Neural progenitor cell (in vitro differentiated cells): ENCODE results near the gene TCF7L1. TPM values are rescaled to one million over a fixed set of nuclear protein-coding genes. Genes with fewer than 3 reads are reported as not detected.
A peak's percentile ranks its signal among the peaks of the same experiment; 100 is the strongest.

Source experiments
- DNase-seq: peaks from one replicate; pipeline ENCODE4 v3.0.0-alpha.2; 2016; ENCODE audit warnings: low spot score
- H2AFZ ChIP-seq: fragments of 200-600 bp; sonication (generic); replicated peaks from 2 replicates; pipeline ENCODE4 v1.6.1; 2016; ENCODE audit warnings: antibody characterized with exemption
- H3F3A ChIP-seq: fragments of 200-600 bp; sonication (generic); 2 replicates; pipeline ENCODE4 v1.6.1; 2016; ENCODE audit warnings: antibody characterized with exemption, low read depth
- H3K27ac ChIP-seq: fragments of 200-600 bp; sonication (generic); 2 replicates; pipeline ENCODE4 v1.5.1; 2016; ENCODE audit warnings: mild to moderate bottlenecking
- H3K27me3 ChIP-seq: fragments of 200-600 bp; sonication (generic); 2 replicates; pipeline ENCODE4 v1.6.1; 2016; ENCODE audit warnings: mild to moderate bottlenecking, moderate library complexity
- H3K36me3 ChIP-seq: fragments of 200-600 bp; sonication (generic); 2 replicates; pipeline ENCODE4 v1.5.1; 2016
- H3K4me1 ChIP-seq: fragments of 200-600 bp; sonication (generic); 2 replicates; pipeline ENCODE4 v1.6.1; 2016; ENCODE audit warnings: mixed run types
- H3K4me2 ChIP-seq: fragments of 200-600 bp; sonication (generic); 2 replicates; pipeline ENCODE4 v1.6.1; 2016
- H3K4me3 ChIP-seq: fragments of 200-600 bp; sonication (generic); 2 replicates; pipeline ENCODE4 v1.5.1; 2016
- H3K79me2 ChIP-seq: fragments of 200-600 bp; sonication (generic); 2 replicates; pipeline ENCODE4 v1.6.1; 2016; ENCODE audit warnings: low read depth
- H3K9ac ChIP-seq: fragments of 200-600 bp; sonication (generic); 2 replicates; pipeline ENCODE4 v1.6.1; 2016
- H3K9me3 ChIP-seq: fragments of 200-600 bp; sonication (generic); 2 replicates; pipeline ENCODE4 v1.5.1; 2016; ENCODE audit warnings: low read depth
- H4K20me1 ChIP-seq: fragments of 200-600 bp; sonication (generic); 2 replicates; pipeline ENCODE4 v1.6.1; 2016; ENCODE audit warnings: low read depth
- H3K27ac Mint-ChIP-seq: 3 replicates; pipeline ENCODE4 v1.8.0; 2021; ENCODE audit warnings: mixed read lengths
- H3K27me3 Mint-ChIP-seq: 2 replicates; pipeline ENCODE4 v1.8.0; 2022; ENCODE audit warnings: low read depth, mild to moderate bottlenecking, inconsistent platforms, moderate library complexity, mixed read lengths; ENCODE audit not compliant: insufficient read depth
- H3K36me3 Mint-ChIP-seq: 3 replicates; pipeline ENCODE4 v1.8.0; 2021; ENCODE audit warnings: mixed read lengths
- H3K4me1 Mint-ChIP-seq: 3 replicates; pipeline ENCODE4 v1.8.0; 2021; ENCODE audit warnings: mixed read lengths
- H3K4me3 Mint-ChIP-seq: 3 replicates; pipeline ENCODE4 v1.8.0; 2021; ENCODE audit warnings: mild to moderate bottlenecking, moderate library complexity, mixed read lengths
- H3K9me3 Mint-ChIP-seq: 3 replicates; pipeline ENCODE4 v1.8.0; 2020; ENCODE audit warnings: mixed read lengths
- CTCF ChIP-seq: fragments of 200-600 bp; sonication (generic); IDR thresholded peaks from 2 replicates; pipeline ENCODE4 v1.5.1; 2017; ENCODE audit warnings: antibody characterized with exemption, mild to moderate bottlenecking
- EZH2 ChIP-seq: fragments of 200-600 bp; sonication (generic); IDR thresholded peaks from 2 replicates; pipeline ENCODE4 v1.6.1; 2017; ENCODE audit warnings: antibody characterized with exemption, mild to moderate bottlenecking, moderate library complexity
- EZH2phosphoT487 ChIP-seq: fragments of 200-600 bp; sonication (generic); IDR thresholded peaks from 2 replicates; pipeline ENCODE4 v1.6.1; 2017; ENCODE audit warnings: antibody characterized with exemption
- total RNA-seq: library from RNA; depleted of rRNA; stranded (reverse); fragments of >200 nt; gene quantifications from 2 replicates; pipeline ENCODE4 v1.2.3, GENCODE V29; 2015; ENCODE audit warnings: low replicate concordance

TCF7L1 gene
- total RNA-seq, 1 donor from 2014 or later: 1.0 TPM

GRCh38 chr2:85231952-85232351, 98.8 kb downstream of the TCF7L1 start:
- peak overlapping the region; percentile 19 for H3K4me3 ChIP-seq
- H3K27ac ChIP-seq: no peak overlapping the region
- H2AFZ ChIP-seq: no peak overlapping the region
- H3K9ac ChIP-seq: no peak overlapping the region
- peak; percentile 84 for DNase-seq
- Mint-ChIP-seq H3K27ac (no peak overlapping the region), H3K4me1 (peaks cover 49% of the 10 kb centered on the region), H3K27me3 (peaks cover 11% of the 10 kb centered on the region), H3K36me3 (peaks cover 13% of the 10 kb centered on the region), H3K9me3 (peaks cover 4% of the 10 kb centered on the region), H3K4me3 (no peak overlapping the region)
- H3K27me3 ChIP-seq: peaks cover 9% of the 10 kb centered on the region
- H3K4me1 ChIP-seq: peaks cover 60% of the 10 kb centered on the region
- H3F3A ChIP-seq: peaks cover 50% of the 10 kb centered on the region
- peaks cover 23% of the 10 kb centered on the region for H3K79me2 ChIP-seq
- peak overlapping the region; percentile 71 for H3K4me2 ChIP-seq
- TF ChIP-seq CTCF (no peak), EZH2 (no peak), EZH2phosphoT487 (no peak)
- H3K9me3 ChIP-seq: no peaks in the 10 kb centered on the region
- no peaks in the 10 kb centered on the region for H3K36me3 ChIP-seq
- H4K20me1 ChIP-seq: peaks cover 45% of the 10 kb centered on the region

GRCh38 chr2:85234868-85235267, 101.7 kb downstream of the TCF7L1 start:
- Histone ChIP-seq H3K9me3 (no peaks in the 10 kb centered on the region), H3K79me2 (peaks cover 16% of the 10 kb centered on the region), H3K4me3 (no peak overlapping the region), H3K9ac (no peak overlapping the region), H3F3A (peaks cover 74% of the 10 kb centered on the region), H3K4me2 (peak overlapping the region; percentile 75), H3K27me3 (peaks cover 6% of the 10 kb centered on the region), H2AFZ (no peak overlapping the region), H3K4me1 (peaks cover 79% of the 10 kb centered on the region), H3K27ac (peak overlapping the region; percentile 43), H4K20me1 (peaks cover 37% of the 10 kb centered on the region), H3K36me3 (no peaks in the 10 kb centered on the region)
- peak overlapping the region; percentile 42 for H3K27ac Mint-ChIP-seq
- peak; percentile 96 for DNase-seq
- H3K36me3 Mint-ChIP-seq: peaks cover 17% of the 10 kb centered on the region
- peaks cover 4% of the 10 kb centered on the region for H3K9me3 Mint-ChIP-seq
- peak overlapping the region; percentile 16 for H3K4me3 Mint-ChIP-seq
- H3K4me1 Mint-ChIP-seq: peaks cover 71% of the 10 kb centered on the region
- H3K27me3 Mint-ChIP-seq: peaks cover 12% of the 10 kb centered on the region
- TF ChIP-seq EZH2: no peak
- peak; percentile 65 for TF ChIP-seq EZH2phosphoT487

- peak overlapping the region; percentile 16 for H3K4me3 Mint-ChIP-seq
Observed at GRCh38 chr2:85235281-85235680, 102.1 kb downstream of the TCF7L1 start.

More at GRCh38 chr2:85235281-85235680, 102.1 kb downstream of the TCF7L1 start:
- Mint-ChIP-seq H3K9me3 (peaks cover 4% of the 10 kb centered on the region), H3K27me3 (peaks cover 15% of the 10 kb centered on the region), H3K36me3 (peaks cover 17% of the 10 kb centered on the region), H3K4me1 (peaks cover 75% of the 10 kb centered on the region), H3K27ac (peak overlapping the region; percentile 24)
- Histone ChIP-seq H3K9me3 (no peaks in the 10 kb centered on the region), H4K20me1 (peaks cover 33% of the 10 kb centered on the region), H2AFZ (no peak overlapping the region), H3K79me2 (peaks cover 20% of the 10 kb centered on the region), H3K27ac (no peak overlapping the region), H3F3A (peaks cover 74% of the 10 kb centered on the region), H3K36me3 (no peaks in the 10 kb centered on the region), H3K27me3 (peaks cover 2% of the 10 kb centered on the region), H3K4me2 (peak overlapping the region; percentile 75), H3K9ac (no peak overlapping the region), H3K4me1 (peaks cover 79% of the 10 kb centered on the region), H3K4me3 (no peak overlapping the region)
- DNase-seq: no peak
- TF ChIP-seq EZH2phosphoT487 (no peak), EZH2 (no peak), CTCF (no peak)
